Smooth muscle cell (in vitro differentiated cells): ENCODE measurements around the gene BANF2. TPM values are rescaled to one million over a fixed set of nuclear protein-coding genes. Genes with fewer than 3 reads are reported as not detected.

Experiments used
- DNase-seq: peaks from one replicate; lab custom pipeline; 2025; ENCODE audit not compliant: unreplicated experiment; lab: John Stamatoyannopoulos, UW
- H2AFZ ChIP-seq: fragments of 200-600 bp; sonication (generic); 2 replicates; pipeline ENCODE4 v1.6.0; 2016; ENCODE audit warnings: antibody characterized with exemption, low read depth, mild to moderate bottlenecking
- H3F3A ChIP-seq: fragments of 200-600 bp; sonication (generic); 2 replicates; pipeline ENCODE4 v1.6.0; 2017; ENCODE audit warnings: antibody characterized with exemption, low read depth
- H3K27ac ChIP-seq: fragments of 200-600 bp; sonication (generic); 2 replicates; pipeline ENCODE4 v1.5.1; 2016; ENCODE audit warnings: low read depth, mild to moderate bottlenecking
- H3K27me3 ChIP-seq: fragments of 200-600 bp; sonication (generic); 2 replicates; pipeline ENCODE4 v1.6.1; 2016; ENCODE audit warnings: low read depth, mild to moderate bottlenecking
- H3K36me3 ChIP-seq: fragments of 200-600 bp; sonication (generic); 2 replicates; pipeline ENCODE4 v1.5.1; 2016; ENCODE audit warnings: low read depth
- H3K4me1 ChIP-seq: fragments of 200-600 bp; sonication (generic); 2 replicates; pipeline ENCODE4 v1.5.1; 2016; ENCODE audit warnings: low read depth
- H3K4me2 ChIP-seq: fragments of 200-600 bp; sonication (generic); 2 replicates; pipeline ENCODE4 v1.6.0; 2016; ENCODE audit warnings: mild to moderate bottlenecking
- H3K4me3 ChIP-seq: fragments of 200-600 bp; sonication (generic); 2 replicates; pipeline ENCODE4 v1.5.1; 2016; ENCODE audit warnings: mild to moderate bottlenecking
- H3K79me2 ChIP-seq: fragments of 200-600 bp; sonication (generic); 2 replicates; pipeline ENCODE4 v1.6.0; 2016; ENCODE audit warnings: low read depth, mild to moderate bottlenecking
- H3K9ac ChIP-seq: fragments of 200-600 bp; sonication (generic); 2 replicates; pipeline ENCODE4 v1.6.0; 2016; ENCODE audit warnings: low read depth
- H3K9me3 ChIP-seq: fragments of 200-600 bp; sonication (generic); replicated peaks from 2 replicates; pipeline ENCODE4 v1.5.1; 2016; ENCODE audit warnings: low read depth
- H4K20me1 ChIP-seq: fragments of 200-600 bp; sonication (generic); 2 replicates; pipeline ENCODE4 v1.6.0; 2016; ENCODE audit warnings: low read depth
- WGBS: methylation state at CpG from one replicate; pipeline ENCODE4 v1.1.7; 2016; ENCODE audit warnings: low lambda C conversion rate; 5-methylcytosine and 5-hydroxymethylcytosine counted together
- polyA plus RNA-seq: library from polyadenylated mRNA; unstranded; fragments of >200 nt; fragmentation: Nextera tagmentation; extraction: Ambion mirVana; gene quantifications from 2 replicates; pipeline ENCODE4 v1.2.1, GENCODE V29; 2016
- total RNA-seq: library from RNA; depleted of rRNA; stranded (reverse); fragments of >200 nt; gene quantifications from 2 replicates; pipeline ENCODE4 v1.2.3, GENCODE V29; 2014
- TF ChIP-seq, protein P1 (sequence below): fragments of 200-600 bp; sonication (generic); IDR thresholded peaks from 2 replicates; pipeline ENCODE4 v1.5.1; 2017; ENCODE audit warnings: borderline replicate concordance, mild to moderate bottlenecking, antibody characterized with exemption; ENCODE audit not compliant: insufficient read depth, poor library complexity, severe bottlenecking

BANF2 gene
- total and polyA plus RNA-seq, 2 experiments from 2014 or later: not detected

DNA sequence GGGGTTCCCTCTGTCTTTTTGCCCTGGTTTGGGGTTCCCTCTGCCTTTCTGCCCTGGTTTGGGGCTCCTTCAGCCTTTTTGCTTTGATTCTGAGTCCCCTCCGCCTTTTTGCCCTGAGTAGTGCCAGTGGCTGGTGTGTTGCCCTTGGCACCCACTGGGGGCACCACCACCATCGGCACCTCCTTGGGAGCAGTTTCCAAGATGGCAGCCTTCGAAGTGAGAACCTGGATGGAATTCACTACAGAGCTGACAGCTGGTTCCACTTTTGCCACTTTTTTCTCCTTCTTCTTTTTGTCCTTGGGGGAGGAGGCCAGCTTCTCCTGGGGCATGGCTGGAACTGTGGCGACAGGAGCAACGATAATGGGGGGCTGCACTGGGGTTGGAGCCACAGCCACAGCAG is 40.0 kb upstream of the BANF2 start:
- H3F3A ChIP-seq: peaks cover 42% of the 10 kb centered on the region
- no peak overlapping the region for H2AFZ ChIP-seq
- no peak overlapping the region for H3K4me3 ChIP-seq
- peaks cover 16% of the 10 kb centered on the region for H3K4me1 ChIP-seq
- H3K27me3 ChIP-seq: no peaks in the 10 kb centered on the region
- TF ChIP-seq, protein P1, sequence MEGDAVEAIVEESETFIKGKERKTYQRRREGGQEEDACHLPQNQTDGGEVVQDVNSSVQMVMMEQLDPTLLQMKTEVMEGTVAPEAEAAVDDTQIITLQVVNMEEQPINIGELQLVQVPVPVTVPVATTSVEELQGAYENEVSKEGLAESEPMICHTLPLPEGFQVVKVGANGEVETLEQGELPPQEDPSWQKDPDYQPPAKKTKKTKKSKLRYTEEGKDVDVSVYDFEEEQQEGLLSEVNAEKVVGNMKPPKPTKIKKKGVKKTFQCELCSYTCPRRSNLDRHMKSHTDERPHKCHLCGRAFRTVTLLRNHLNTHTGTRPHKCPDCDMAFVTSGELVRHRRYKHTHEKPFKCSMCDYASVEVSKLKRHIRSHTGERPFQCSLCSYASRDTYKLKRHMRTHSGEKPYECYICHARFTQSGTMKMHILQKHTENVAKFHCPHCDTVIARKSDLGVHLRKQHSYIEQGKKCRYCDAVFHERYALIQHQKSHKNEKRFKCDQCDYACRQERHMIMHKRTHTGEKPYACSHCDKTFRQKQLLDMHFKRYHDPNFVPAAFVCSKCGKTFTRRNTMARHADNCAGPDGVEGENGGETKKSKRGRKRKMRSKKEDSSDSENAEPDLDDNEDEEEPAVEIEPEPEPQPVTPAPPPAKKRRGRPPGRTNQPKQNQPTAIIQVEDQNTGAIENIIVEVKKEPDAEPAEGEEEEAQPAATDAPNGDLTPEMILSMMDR: no peak
- peak overlapping the region; percentile 7 for H3K27ac ChIP-seq
- DNase-seq: no peak
- no peaks in the 10 kb centered on the region for H3K9me3 ChIP-seq
- peaks cover 6% of the 10 kb centered on the region for H3K36me3 ChIP-seq
- peaks cover 100% of the 10 kb centered on the region for H4K20me1 ChIP-seq
- H3K79me2 ChIP-seq: peaks cover 100% of the 10 kb centered on the region
- no peak overlapping the region for H3K4me2 ChIP-seq
- WGBS: 98% methylated on average over 5 of the region's 5 CpGs
- H3K9ac ChIP-seq: no peak overlapping the region

DNA sequence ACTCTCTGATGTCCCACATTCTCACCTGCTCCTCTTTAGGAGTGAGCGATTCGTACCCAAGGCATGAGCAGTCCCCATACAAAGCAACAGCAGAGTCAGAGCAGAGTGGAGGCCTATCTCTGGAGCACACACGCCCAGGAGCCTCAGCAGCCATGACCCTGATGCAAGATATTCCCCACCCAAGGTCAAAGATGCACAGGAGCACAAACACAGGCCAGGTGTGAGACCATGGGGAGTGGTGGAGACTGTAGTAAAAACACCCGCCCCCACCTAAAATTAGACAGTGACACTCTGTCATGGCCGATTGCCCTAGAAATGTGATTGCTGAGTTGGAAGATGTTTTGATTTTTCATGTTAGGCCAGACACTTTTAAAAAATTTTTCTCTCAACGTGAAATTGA is 39.1 kb upstream of the BANF2 start:
- Histone ChIP-seq H3K9me3 (no peaks in the 10 kb centered on the region), H3F3A (peaks cover 41% of the 10 kb centered on the region), H2AFZ (no peak overlapping the region), H3K36me3 (peaks cover 6% of the 10 kb centered on the region), H3K4me3 (no peak overlapping the region), H4K20me1 (peaks cover 100% of the 10 kb centered on the region), H3K79me2 (peaks cover 100% of the 10 kb centered on the region), H3K27me3 (no peaks in the 10 kb centered on the region), H3K4me2 (no peak overlapping the region), H3K27ac (peak overlapping the region; percentile 89), H3K9ac (no peak overlapping the region), H3K4me1 (peaks cover 21% of the 10 kb centered on the region)
- TF ChIP-seq, protein P1: no peak
- WGBS: 94% methylated on average over 6 of the region's 6 CpGs
- no peak for DNase-seq

DNA sequence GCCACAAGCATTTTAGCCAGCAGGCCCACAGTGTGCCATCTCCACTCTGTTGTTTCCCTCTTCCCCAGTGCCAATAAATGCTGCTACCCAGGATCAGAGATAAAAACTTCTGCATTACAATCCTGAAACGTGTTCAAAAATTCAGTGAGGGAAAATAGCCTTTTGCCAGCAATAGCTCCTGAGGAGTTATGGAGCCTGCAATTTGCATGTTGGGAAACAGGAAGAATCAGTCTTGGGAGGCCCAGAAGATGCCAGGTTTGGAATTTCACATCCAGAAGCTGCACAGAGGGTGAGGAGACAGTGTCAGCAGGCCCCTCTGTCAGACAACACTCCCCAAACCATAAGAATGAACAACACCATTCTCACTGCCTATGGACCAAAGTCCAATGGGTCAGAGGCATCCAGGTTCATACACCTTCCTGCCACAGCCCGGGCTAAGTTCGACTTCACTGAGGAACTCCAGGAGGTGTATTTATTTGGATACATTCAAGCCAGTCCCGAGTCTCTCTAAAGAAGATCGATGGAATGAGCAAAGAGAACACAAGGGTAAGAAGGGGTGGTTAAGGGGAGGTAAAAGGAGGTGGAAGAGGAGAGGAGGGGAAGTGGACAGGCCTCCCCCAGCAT is 38.5 kb upstream of the BANF2 start:
- Histone ChIP-seq H3K4me3 (no peak overlapping the region), H3F3A (peaks cover 45% of the 10 kb centered on the region), H3K27me3 (no peaks in the 10 kb centered on the region), H3K9ac (no peak overlapping the region), H3K36me3 (peaks cover 6% of the 10 kb centered on the region), H3K4me2 (no peak overlapping the region), H3K9me3 (no peaks in the 10 kb centered on the region), H3K27ac (peak overlapping the region; percentile 89), H4K20me1 (peaks cover 100% of the 10 kb centered on the region), H3K79me2 (peaks cover 100% of the 10 kb centered on the region), H3K4me1 (peaks cover 21% of the 10 kb centered on the region), H2AFZ (no peak overlapping the region)
- no peak for DNase-seq
- WGBS: 90% methylated on average over 5 of the region's 5 CpGs
- TF ChIP-seq, protein P1: no peak

DNA sequence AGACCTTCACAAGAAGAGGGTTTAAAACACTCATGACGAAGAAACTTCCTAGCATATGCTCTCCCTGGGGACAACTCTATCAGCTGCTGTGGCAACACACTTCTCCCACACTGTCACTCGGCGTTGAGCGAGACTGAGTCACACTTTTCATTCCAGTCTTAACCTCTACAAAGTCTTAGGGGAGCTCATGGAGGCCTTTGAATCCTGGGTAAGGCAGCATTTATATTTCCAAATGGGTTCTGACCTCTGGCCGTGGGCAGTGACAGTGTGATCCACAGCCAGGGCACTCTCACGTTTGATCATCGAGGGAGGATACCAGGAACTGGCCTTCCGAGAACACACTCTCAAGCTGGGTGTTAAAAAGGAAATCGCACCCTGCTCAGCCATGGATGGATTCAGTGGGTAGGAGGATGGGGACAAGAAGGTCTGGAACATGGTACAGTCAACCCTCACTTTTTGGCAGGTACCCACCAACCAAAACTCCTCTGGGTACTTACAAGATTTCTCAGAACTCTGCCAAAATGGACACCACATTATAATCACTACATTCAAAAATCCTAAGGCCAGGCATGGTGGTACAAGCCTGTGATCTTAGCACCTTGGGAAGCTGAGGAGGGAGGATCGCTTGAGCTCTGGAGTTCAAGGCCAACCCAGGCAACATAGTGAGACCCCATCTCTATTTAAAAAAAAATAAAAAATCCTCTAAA is 37.3 kb upstream of the BANF2 start:
- no peaks in the 10 kb centered on the region for H3K27me3 ChIP-seq
- H3K79me2 ChIP-seq: peaks cover 100% of the 10 kb centered on the region
- peaks cover 21% of the 10 kb centered on the region for H3K4me1 ChIP-seq
- H3K36me3 ChIP-seq: peaks cover 6% of the 10 kb centered on the region
- H2AFZ ChIP-seq: no peak overlapping the region
- H3K9me3 ChIP-seq: no peaks in the 10 kb centered on the region
- no peak overlapping the region for H3K4me3 ChIP-seq
- peak overlapping the region; percentile 10 for H3K9ac ChIP-seq
- H4K20me1 ChIP-seq: peaks cover 100% of the 10 kb centered on the region
- DNase-seq: no peak
- TF ChIP-seq, protein P1: no peak
- peak overlapping the region; percentile 89 for H3K27ac ChIP-seq
- 43% methylated on average over 10 of the region's 10 CpGs for WGBS
- peak overlapping the region; percentile 38 for H3K4me2 ChIP-seq
- H3F3A ChIP-seq: peaks cover 49% of the 10 kb centered on the region
